Glutamatergic neuron (in vitro differentiated cells): Measurements from ENCODE around the gene NUCB1. TPM values are rescaled to one million over a fixed set of nuclear protein-coding genes. Genes with fewer than 3 reads are reported as not detected.

Experiments
- DNase-seq: peaks from one replicate; pipeline ENCODE4 v3.0.0; 2022
- H3K27ac Mint-ChIP-seq: one replicate; pipeline ENCODE4 v1.8.0; 2020; ENCODE audit warnings: mild to moderate bottlenecking, mixed read lengths, inconsistent platforms; ENCODE audit not compliant: unreplicated experiment
- H3K27me3 Mint-ChIP-seq: one replicate; pipeline ENCODE4 v1.8.0; 2020; ENCODE audit warnings: mild to moderate bottlenecking, moderate library complexity, mixed read lengths, inconsistent platforms; ENCODE audit not compliant: unreplicated experiment
- H3K36me3 Mint-ChIP-seq: one replicate; pipeline ENCODE4 v1.8.0; 2020; ENCODE audit warnings: mild to moderate bottlenecking, mixed read lengths, inconsistent platforms; ENCODE audit not compliant: unreplicated experiment
- H3K4me1 Mint-ChIP-seq: one replicate; pipeline ENCODE4 v1.8.0; 2020; ENCODE audit warnings: mild to moderate bottlenecking, low read depth, mixed read lengths, inconsistent platforms; ENCODE audit not compliant: unreplicated experiment
- H3K4me3 Mint-ChIP-seq: one replicate; pipeline ENCODE4 v1.8.0; 2020; ENCODE audit warnings: mild to moderate bottlenecking, mixed read lengths, inconsistent platforms; ENCODE audit not compliant: unreplicated experiment
- H3K9me3 Mint-ChIP-seq: one replicate; pipeline ENCODE4 v1.8.0; 2020; ENCODE audit warnings: mild to moderate bottlenecking, moderate library complexity, mixed read lengths, inconsistent platforms; ENCODE audit not compliant: unreplicated experiment
- total RNA-seq: library from RNA; stranded (reverse); fragmentation: NEBNext Ultra II Directional; extraction: Animal tissue kit (Norgen Biotek cat#: 25700); gene quantifications from one replicate; pipeline ENCODE4 v1.2.1, GENCODE V29; 2021; ENCODE audit not compliant: unreplicated experiment
- TF ChIP-seq, protein P1 (sequence below): fragments of 200-600 bp; sonication (generic); IDR thresholded peaks from one replicate; pipeline ENCODE4 v1.5.0; 2021; ENCODE audit not compliant: partially characterized antibody, unreplicated experiment

Gene NUCB1
- total RNA-seq, 1 donor from 2014 or later: 115 TPM

DNA sequence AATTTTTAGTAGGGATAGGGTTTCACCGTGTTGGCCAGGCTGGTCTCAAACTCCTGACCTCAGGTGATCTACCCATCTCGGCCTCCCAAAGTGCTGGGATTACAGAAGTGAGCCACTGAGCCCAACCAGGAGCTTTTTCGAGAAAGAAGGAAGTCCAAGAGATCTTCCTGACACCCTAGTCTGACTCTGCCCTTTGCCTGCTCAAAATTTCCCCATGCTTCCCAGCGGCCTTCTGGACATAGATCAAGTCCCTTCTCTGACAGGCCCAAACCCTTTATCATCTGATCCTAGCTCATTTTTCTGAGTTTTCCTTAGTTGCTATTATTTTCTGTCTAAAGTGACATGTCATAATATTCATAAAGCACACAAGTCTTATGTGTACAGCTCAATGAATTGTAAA lies 53.0 kb downstream of the NUCB1 start:
- Mint-ChIP-seq H3K27me3 (peaks cover 6% of the 10 kb centered on the region), H3K36me3 (no peaks in the 10 kb centered on the region)
- no peak for DNase-seq

GRCh38 chr19:48953990-48954594 lies 54.0 kb downstream of the NUCB1 start:
- Mint-ChIP-seq H3K9me3 (peaks cover 8% of the 10 kb centered on the region), H3K4me3 (peak overlapping the region; percentile 83), H3K4me1 (peaks cover 13% of the 10 kb centered on the region), H3K27ac (peak overlapping the region; percentile 91), H3K27me3 (peaks cover 6% of the 10 kb centered on the region), H3K36me3 (no peaks in the 10 kb centered on the region)
- no peak for DNase-seq
- TF ChIP-seq, protein P1, sequence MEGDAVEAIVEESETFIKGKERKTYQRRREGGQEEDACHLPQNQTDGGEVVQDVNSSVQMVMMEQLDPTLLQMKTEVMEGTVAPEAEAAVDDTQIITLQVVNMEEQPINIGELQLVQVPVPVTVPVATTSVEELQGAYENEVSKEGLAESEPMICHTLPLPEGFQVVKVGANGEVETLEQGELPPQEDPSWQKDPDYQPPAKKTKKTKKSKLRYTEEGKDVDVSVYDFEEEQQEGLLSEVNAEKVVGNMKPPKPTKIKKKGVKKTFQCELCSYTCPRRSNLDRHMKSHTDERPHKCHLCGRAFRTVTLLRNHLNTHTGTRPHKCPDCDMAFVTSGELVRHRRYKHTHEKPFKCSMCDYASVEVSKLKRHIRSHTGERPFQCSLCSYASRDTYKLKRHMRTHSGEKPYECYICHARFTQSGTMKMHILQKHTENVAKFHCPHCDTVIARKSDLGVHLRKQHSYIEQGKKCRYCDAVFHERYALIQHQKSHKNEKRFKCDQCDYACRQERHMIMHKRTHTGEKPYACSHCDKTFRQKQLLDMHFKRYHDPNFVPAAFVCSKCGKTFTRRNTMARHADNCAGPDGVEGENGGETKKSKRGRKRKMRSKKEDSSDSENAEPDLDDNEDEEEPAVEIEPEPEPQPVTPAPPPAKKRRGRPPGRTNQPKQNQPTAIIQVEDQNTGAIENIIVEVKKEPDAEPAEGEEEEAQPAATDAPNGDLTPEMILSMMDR: no peak

More for the DNA sequence above, 53.0 kb downstream of the NUCB1 start:
- H3K27ac Mint-ChIP-seq: no peak overlapping the region
- H3K4me3 Mint-ChIP-seq: no peak overlapping the region
- TF ChIP-seq, protein P1: no peak
- peaks cover 13% of the 10 kb centered on the region for H3K4me1 Mint-ChIP-seq
- H3K9me3 Mint-ChIP-seq: peaks cover 11% of the 10 kb centered on the region

- Mint-ChIP-seq H3K9me3 (peaks cover 8% of the 10 kb centered on the region), H3K4me1 (peaks cover 13% of the 10 kb centered on the region), H3K27me3 (peaks cover 6% of the 10 kb centered on the region), H3K27ac (peak within 1 kb of the TSS; percentile 91), H3K36me3 (no peaks in the 10 kb centered on the region), H3K4me3 (peak within 1 kb of the TSS; percentile 88)
- DNase-seq: peak; percentile 99
- TF ChIP-seq, protein P1: no peak
These were observed 54.6 kb downstream of the NUCB1 start, which contains the start of gene BAX for GRCh38 chr19:48954595-48955307. Gene BAX, plus strand, starts transcription at chr19:48954875. Its CDS starts 54 bp downstream, at chr19:48954929.

DNA sequence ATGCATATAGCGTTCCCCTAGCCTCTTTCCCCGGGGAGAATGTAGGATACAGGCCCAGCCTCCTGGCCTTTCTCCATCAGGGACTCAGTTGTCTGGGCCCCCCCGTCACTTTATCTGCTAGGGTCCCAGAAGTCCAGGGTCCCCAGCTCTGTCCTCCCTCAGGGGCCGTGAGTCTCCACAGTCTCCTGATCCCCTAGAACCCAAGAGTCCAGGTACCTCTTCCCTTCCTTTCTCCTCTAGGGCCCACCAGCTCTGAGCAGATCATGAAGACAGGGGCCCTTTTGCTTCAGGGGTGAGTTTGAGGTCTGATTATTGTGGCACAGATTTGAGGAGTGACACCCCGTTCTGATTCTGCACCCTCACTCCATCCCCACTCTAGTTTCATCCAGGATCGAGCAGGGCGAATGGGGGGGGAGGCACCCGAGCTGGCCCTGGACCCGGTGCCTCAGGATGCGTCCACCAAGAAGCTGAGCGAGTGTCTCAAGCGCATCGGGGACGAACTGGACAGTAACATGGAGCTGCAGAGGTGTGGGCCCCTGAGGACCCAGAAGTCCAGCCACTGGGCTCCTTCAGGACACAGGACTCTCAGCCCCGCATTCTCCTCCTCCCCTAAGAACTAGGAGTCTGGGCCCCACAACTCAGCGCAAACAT lies 55.3 kb downstream of the NUCB1 start:
- Mint-ChIP-seq H3K9me3 (peaks cover 8% of the 10 kb centered on the region), H3K36me3 (no peaks in the 10 kb centered on the region), H3K27me3 (peaks cover 3% of the 10 kb centered on the region), H3K27ac (peak overlapping the region; percentile 59), H3K4me3 (peak overlapping the region; percentile 88), H3K4me1 (peaks cover 9% of the 10 kb centered on the region)
- peak; percentile 20 for DNase-seq
- TF ChIP-seq, protein P1: no peak
